OCI-LY7 (cell line): ENCODE data around the gene PAX2. TPM values are rescaled to one million over a fixed set of nuclear protein-coding genes. Genes with fewer than 3 reads are reported as not detected.
A peak's percentile ranks its signal among the peaks of the same experiment; 100 is the strongest.

Experiments
- BruUV-seq: library from RNA; stranded (reverse); fragments of 400-500 nt; replicated peaks from 2 replicates; lab custom pipeline; 2021; lab: Mats Ljungman, UMichigan
- CTCF ChIA-PET: fragments of 300-600 bp; sonication (Branson Sonifier 250); formaldehyde crosslinking; loops from one replicate; lab custom pipeline; 2022; ENCODE audit warnings: antibody characterized with exemption; ENCODE audit not compliant: unreplicated experiment; lab: Charles Lee
- POLR2A ChIA-PET: fragments of 300-600 bp; sonication (Branson Sonifier 250); formaldehyde crosslinking; loops from one replicate; lab custom pipeline; 2022; ENCODE audit warnings: antibody characterized with exemption; lab: Charles Lee
- DNase-seq: peaks from one replicate; pipeline ENCODE4 v3.0.0-alpha.2; 2015; ENCODE audit warnings: low spot score
- H2AFZ ChIP-seq: fragments of 200-600 bp; sonication (generic), shearing (Covaris generic); 2 replicates; pipeline ENCODE4 v1.6.1; 2014; ENCODE audit warnings: mild to moderate bottlenecking, antibody characterized with exemption, low read length, moderate library complexity
- H3K27ac ChIP-seq: fragments of 200-600 bp; sonication (generic); 2 replicates; pipeline ENCODE4 v1.5.1; 2014; ENCODE audit warnings: mixed run types, low read depth, mild to moderate bottlenecking, moderate library complexity, low read length, inconsistent platforms; ENCODE audit not compliant: poor library complexity, severe bottlenecking
- H3K36me3 ChIP-seq: fragments of 200-600 bp; sonication (generic); 2 replicates; pipeline ENCODE4 v1.6.1; 2014; ENCODE audit warnings: mild to moderate bottlenecking, antibody characterized with exemption, low read length, moderate library complexity, mixed read lengths; ENCODE audit not compliant: insufficient read depth
- H3K4me1 ChIP-seq: fragments of 200-600 bp; sonication (generic); 2 replicates; pipeline ENCODE4 v1.5.1; 2014; ENCODE audit warnings: mild to moderate bottlenecking, low read length; ENCODE audit not compliant: insufficient read depth, poor library complexity, severe bottlenecking
- H3K4me2 ChIP-seq: fragments of 200-600 bp; sonication (generic); 2 replicates; pipeline ENCODE4 v1.6.1; 2014; ENCODE audit warnings: mild to moderate bottlenecking, low read length
- H3K4me3 ChIP-seq: fragments of 200-600 bp; sonication (generic); 2 replicates; pipeline ENCODE4 v1.5.1; 2014; ENCODE audit warnings: mild to moderate bottlenecking, low read depth, low read length; ENCODE audit not compliant: poor library complexity, severe bottlenecking
- H3K79me2 ChIP-seq: fragments of 200-600 bp; sonication (generic); 2 replicates; pipeline ENCODE4 v1.6.1; 2016; ENCODE audit warnings: low read depth, mild to moderate bottlenecking, low read length, moderate library complexity, mixed read lengths; ENCODE audit not compliant: insufficient read depth
- H3K9me2 ChIP-seq: fragments of 200-600 bp; sonication (generic); 2 replicates; pipeline ENCODE4 v1.6.1; 2016; ENCODE audit warnings: mild to moderate bottlenecking, low read length, mixed read lengths; ENCODE audit not compliant: insufficient read depth
- H3K9me3 ChIP-seq: fragments of 200-600 bp; sonication (generic); 2 replicates; pipeline ENCODE4 v1.6.1; 2014; ENCODE audit warnings: mild to moderate bottlenecking, mixed run types, low read length, mixed read lengths
- H4K20me1 ChIP-seq: fragments of 200-600 bp; sonication (generic); 2 replicates; pipeline ENCODE4 v1.6.1; 2014; ENCODE audit warnings: mild to moderate bottlenecking, antibody characterized with exemption, low read length, moderate library complexity, mixed read lengths; ENCODE audit not compliant: insufficient read depth
- CTCF ChIP-seq: fragments of 200-600 bp; sonication (generic); conservative IDR thresholded peaks from 2 replicates; pipeline ENCODE4 v1.5.1; 2014; ENCODE audit warnings: mild to moderate bottlenecking, antibody characterized with exemption, low read length, moderate library complexity, mixed read lengths
- EZH2phosphoT487 ChIP-seq: fragments of 200-600 bp; sonication (generic); IDR thresholded peaks from 2 replicates; pipeline ENCODE4 v1.6.1; 2018; ENCODE audit warnings: low read depth, borderline replicate concordance, mild to moderate bottlenecking, mixed run types, antibody characterized with exemption, low read length, moderate library complexity, mixed read lengths
- intact Hi-C: fragments of 100-400 bp; cut with micrococcal nuclease; formaldehyde crosslinking; loops from one replicate; pipeline ENCODE4 v1.10.0; 2022; ENCODE audit not compliant: unreplicated experiment
- total RNA-seq, 2 experiments: library from RNA; depleted of rRNA in 1 of 2; stranded (reverse); fragments of >200 nt in 1 of 2; shearing (Covaris generic) in 1 of 2; gene quantifications; 2 replicates each; pipeline ENCODE4 v1.2.3, GENCODE V29; 2014 to 2022

The PAX2 gene
- total RNA-seq, 2 experiments from 2014 or later, result not detected

DNA sequence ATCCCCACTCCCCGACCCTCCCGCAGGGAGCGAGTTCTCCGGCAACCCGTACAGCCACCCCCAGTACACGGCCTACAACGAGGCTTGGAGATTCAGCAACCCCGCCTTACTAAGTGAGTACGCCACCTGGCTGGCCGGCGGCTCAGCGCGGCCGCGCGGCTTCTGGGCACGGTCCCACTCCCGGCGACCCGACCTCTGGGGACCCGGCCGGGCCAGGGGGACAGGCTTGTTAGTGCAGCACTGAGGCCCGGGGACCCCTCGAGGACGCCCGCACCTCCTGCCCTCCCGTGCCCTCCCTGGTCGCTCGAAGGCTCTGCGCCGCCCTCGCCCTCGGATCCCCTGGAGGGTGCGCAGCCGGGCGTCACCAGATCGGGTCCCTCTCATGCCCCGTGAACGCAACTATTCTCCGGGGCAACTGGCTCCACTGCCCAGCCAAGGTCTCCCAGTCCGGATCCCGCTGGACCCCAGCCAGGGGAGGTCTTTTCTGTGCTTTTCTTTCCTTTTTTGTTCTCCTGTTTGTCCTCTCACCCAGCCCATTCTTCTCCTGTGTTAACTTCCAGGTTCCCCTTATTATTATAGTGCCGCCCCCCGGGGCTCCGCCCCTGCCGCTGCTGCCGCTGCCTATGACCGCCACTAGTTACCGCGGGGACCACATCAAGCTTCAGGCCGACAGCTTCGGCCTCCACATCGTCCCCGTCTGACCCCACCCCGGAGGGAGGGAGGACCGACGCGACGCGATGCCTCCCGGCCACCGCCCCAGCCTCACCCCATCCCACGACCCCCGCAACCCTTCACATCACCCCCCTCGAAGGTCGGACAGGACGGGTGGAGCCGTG lies 81.8 kb downstream of the PAX2 start:
- no peak overlapping the region; the same call in 1 of the 2 replicates for H3K4me2 ChIP-seq

GRCh38 chr10:100827819-100828737 lies 82.7 kb downstream of the PAX2 start:
- BruUV-seq, result no TSS peak
- Histone ChIP-seq H3K9me3 (no peaks in the 10 kb centered on the region), H3K4me3 (no peak overlapping the region), H3K79me2 (no peaks in the 10 kb centered on the region), H3K9me2 (no peaks in the 10 kb centered on the region), H3K4me2 (peak overlapping the region; percentile 66; the same call in 1 of the 2 replicates), H2AFZ (no peak overlapping the region), H3K27ac (no peak overlapping the region), H4K20me1 (no peaks in the 10 kb centered on the region), H3K36me3 (no peaks in the 10 kb centered on the region), H3K4me1 (no peaks in the 10 kb centered on the region)
- no peak for TF ChIP-seq CTCF
- peak; percentile 73; the same call in 1 of the 2 replicates for TF ChIP-seq EZH2phosphoT487
- POLR2A ChIA-PET, result no interaction called here
- no peak for DNase-seq
- CTCF ChIA-PET, result no interaction called here
- intact Hi-C loops, result no loop called here

More for the DNA sequence above, 81.8 kb downstream of the PAX2 start:
- POLR2A ChIA-PET, result no interaction called here
- Histone ChIP-seq H3K27ac (no peak overlapping the region), H3K4me3 (no peak overlapping the region), H2AFZ (no peak overlapping the region), H3K4me1 (no peaks in the 10 kb centered on the region), H3K9me3 (no peaks in the 10 kb centered on the region), H3K79me2 (no peaks in the 10 kb centered on the region), H3K36me3 (no peaks in the 10 kb centered on the region), H3K9me2 (no peaks in the 10 kb centered on the region), H4K20me1 (no peaks in the 10 kb centered on the region)
- no peak for DNase-seq
- BruUV-seq, result no TSS peak
- TF ChIP-seq CTCF (0 out of 2 replicates have a peak, but pooled peaks have one; percentile 15), EZH2phosphoT487 (peak; percentile 64; the same call in 1 of the 2 replicates)
- intact Hi-C loops, result no loop called here
- CTCF ChIA-PET, result no interaction called here
